Anterior cingulate cortex (tissue), 58 donors: ENCODE measurements around the gene ITLN1.
"Not testable (repeated sequence)": the region's sequence is repeated elsewhere in the genome, so short reads cannot be mapped to it uniquely, and the experiment has no call there.

Experiments used
- DNase-seq, 58 donors: peaks; one replicate each; lab custom pipeline; 2025; lab: John Stamatoyannopoulos, UW

The ITLN1 gene

GRCh38 chr1:160883581-160884513, 1.1 kb downstream of the ITLN1 start:
- no peak for DNase-seq

- DNase-seq = no peak
Observed at GRCh38 chr1:160882582-160882981, 2.4 kb downstream of the ITLN1 start.

GRCh38 chr1:160881264-160881663, 3.7 kb downstream of the ITLN1 start:
- DNase-seq = not testable (repeated sequence)

- no peak for DNase-seq
Observed at GRCh38 chr1:160880216-160880615, 4.8 kb downstream of the ITLN1 start.

GRCh38 chr1:160879056-160879455, 5.9 kb downstream of the ITLN1 start:
- no peak for DNase-seq

- no peak for DNase-seq
Observed at GRCh38 chr1:160877221-160877620, 7.8 kb downstream of the ITLN1 start.

- no peak for DNase-seq
Observed at GRCh38 chr1:160876311-160876710, 8.7 kb downstream of the ITLN1 start.

- DNase-seq = not testable (repeated sequence)
Observed at GRCh38 chr1:160875591-160875990, 9.4 kb downstream of the ITLN1 start.

GRCh38 chr1:160874935-160875334, 10.0 kb downstream of the ITLN1 start:
- DNase-seq = no peak

GRCh38 chr1:160868141-160868540, 16.8 kb downstream of the ITLN1 start:
- DNase-seq = no peak

- DNase-seq = not testable (repeated sequence)
Observed at GRCh38 chr1:160867651-160868050, 17.3 kb downstream of the ITLN1 start.

GRCh38 chr1:160866695-160867260, 18.2 kb downstream of the ITLN1 start:
- no peak for DNase-seq

- no peak for DNase-seq
Observed at GRCh38 chr1:160866001-160866694, 18.8 kb downstream of the ITLN1 start.

- DNase-seq = no peak
Observed at GRCh38 chr1:160865337-160865736, 19.6 kb downstream of the ITLN1 start.

- DNase-seq = no peak
Observed at GRCh38 chr1:160864173-160864572, 20.8 kb downstream of the ITLN1 start.

GRCh38 chr1:160863774-160864131, 21.2 kb downstream of the ITLN1 start:
- DNase-seq = peak in 6 of 58 donors; percentile 2 to 17 (median 4)

- DNase-seq = no peak
Observed at GRCh38 chr1:160863061-160863773, 21.8 kb downstream of the ITLN1 start.

- peak in 3 of 58 donors; percentile 5 to 17 (median 7) for DNase-seq
Observed at GRCh38 chr1:160862203-160863060, 22.5 kb downstream of the ITLN1 start, which contains the start of gene CD244. TSS of gene CD244 (minus strand) at chr1:160862887. CDS start at chr1:160862677, 210 bp downstream.

- no peak for DNase-seq
Observed at GRCh38 chr1:160860840-160861505, 24.0 kb downstream of the ITLN1 start.
